SK-N-SH treated with all-trans-retinoic acid at 6 μM for 48 hours (cell line): ENCODE measurements around the gene PER2.

Experiments
- ATAC-seq: fragments of 200-7000 bp; cut with Tn5 transposase; 3 replicates; pipeline ENCODE4 v1.9.1; 2020; ENCODE audit warnings: mild to moderate bottlenecking, moderate library complexity
- ARNTL ChIP-seq: fragments of 450-650 bp; formaldehyde crosslinking; IDR thresholded peaks from 2 replicates; pipeline ENCODE4 v1.5.0; 2020; ENCODE audit warnings: low read depth, mild to moderate bottlenecking, moderate library complexity, borderline replicate concordance
- BACH2 ChIP-seq: fragments of 250-450 bp; sonication (Bioruptor Pico); IDR thresholded peaks from 2 replicates; pipeline ENCODE4 v1.9.0; 2021; ENCODE audit warnings: mild to moderate bottlenecking, borderline replicate concordance
- CREB5 ChIP-seq: fragments of 250-450 bp; sonication (Bioruptor Pico); IDR thresholded peaks from 2 replicates; pipeline ENCODE4 v1.5.1; 2020; ENCODE audit warnings: low read depth, mild to moderate bottlenecking, moderate library complexity
- ESRRG ChIP-seq: fragments of 250-450 bp; sonication (Bioruptor Pico); IDR thresholded peaks from 2 replicates; pipeline ENCODE4 v1.6.1; 2021; ENCODE audit warnings: mild to moderate bottlenecking
- GLIS3 ChIP-seq: fragments of 250-450 bp; sonication (Bioruptor Pico); IDR thresholded peaks from 2 replicates; pipeline ENCODE4 v1.5.0; 2020; ENCODE audit warnings: mild to moderate bottlenecking, moderate library complexity
- OSR1 ChIP-seq: fragments of 250-450 bp; sonication (Bioruptor Pico); IDR thresholded peaks from 2 replicates; pipeline ENCODE4 v1.8.0; 2022; ENCODE audit warnings: moderate library complexity, mild to moderate bottlenecking, inconsistent platforms
- POU6F1 ChIP-seq: fragments of 250-450 bp; sonication (Bioruptor Pico); IDR thresholded peaks from 2 replicates; pipeline ENCODE4 v1.8.0; 2021; ENCODE audit warnings: low read depth, mild to moderate bottlenecking, moderate library complexity, borderline replicate concordance
- PPARA ChIP-seq: fragments of 250-450 bp; sonication (Bioruptor Pico); IDR thresholded peaks from 2 replicates; pipeline ENCODE4 v1.5.0; 2020; ENCODE audit warnings: mild to moderate bottlenecking, borderline replicate concordance
- RARB ChIP-seq: fragments of 250-450 bp; sonication (Bioruptor Pico); IDR thresholded peaks from 2 replicates; pipeline ENCODE4 v1.8.0; 2021; ENCODE audit warnings: mild to moderate bottlenecking, moderate library complexity
- TCF4 ChIP-seq: fragments of 250-450 bp; sonication (Bioruptor Pico); IDR thresholded peaks from 2 replicates; pipeline ENCODE4 v1.8.0; 2021; ENCODE audit warnings: mild to moderate bottlenecking, moderate library complexity, borderline replicate concordance
- TOX ChIP-seq: fragments of 250-450 bp; sonication (Bioruptor Pico); IDR thresholded peaks from 2 replicates; pipeline ENCODE4 v1.8.0; 2021; ENCODE audit warnings: mild to moderate bottlenecking, moderate library complexity, borderline replicate concordance
- ZC3H10 ChIP-seq: fragments of 250-450 bp; sonication (Bioruptor Pico); IDR thresholded peaks from 2 replicates; pipeline ENCODE4 v1.5.1; 2021; ENCODE audit warnings: mild to moderate bottlenecking, moderate library complexity
- ZFP3 ChIP-seq: fragments of 250-450 bp; sonication (Bioruptor Pico); IDR thresholded peaks from 2 replicates; pipeline ENCODE4 v1.5.0; 2020; ENCODE audit warnings: mild to moderate bottlenecking, moderate library complexity
- ZFP30 ChIP-seq: fragments of 450-650 bp; formaldehyde crosslinking; IDR thresholded peaks from 2 replicates; pipeline ENCODE4 v1.5.0; 2022; ENCODE audit warnings: mild to moderate bottlenecking, moderate library complexity
- ZNF565 ChIP-seq: fragments of 450-650 bp; formaldehyde crosslinking; conservative IDR thresholded peaks from 2 replicates; pipeline ENCODE4 v1.5.0; 2020; ENCODE audit warnings: low read depth, mild to moderate bottlenecking, moderate library complexity
- ZNF70 ChIP-seq: fragments of 450-650 bp; formaldehyde crosslinking; IDR thresholded peaks from 2 replicates; pipeline ENCODE4 v1.5.0; 2020; ENCODE audit warnings: mild to moderate bottlenecking, moderate library complexity
- TF ChIP-seq, protein P1 (sequence below): fragments of 250-450 bp; sonication (Bioruptor Pico); IDR thresholded peaks from 2 replicates; pipeline ENCODE4 v1.5.1; 2021; ENCODE audit warnings: mild to moderate bottlenecking, moderate library complexity
- TF ChIP-seq, protein P2 (sequence below): fragments of 250-450 bp; sonication (Bioruptor Pico); IDR thresholded peaks from 2 replicates; pipeline ENCODE4 v1.5.0; 2020; ENCODE audit warnings: mild to moderate bottlenecking, moderate library complexity
- TF ChIP-seq, protein P3 (sequence below): fragments of 250-450 bp; sonication (Bioruptor Pico); IDR thresholded peaks from 2 replicates; pipeline ENCODE4 v1.8.0; 2020; ENCODE audit warnings: mild to moderate bottlenecking, moderate library complexity, borderline replicate concordance

Gene PER2

GRCh38 chr2:238282861-238283738 lies 5.3 kb downstream of the PER2 start:
- TF ChIP-seq ZNF70 (CRISPR knock-in tag): no peak
- TF ChIP-seq, protein P1, sequence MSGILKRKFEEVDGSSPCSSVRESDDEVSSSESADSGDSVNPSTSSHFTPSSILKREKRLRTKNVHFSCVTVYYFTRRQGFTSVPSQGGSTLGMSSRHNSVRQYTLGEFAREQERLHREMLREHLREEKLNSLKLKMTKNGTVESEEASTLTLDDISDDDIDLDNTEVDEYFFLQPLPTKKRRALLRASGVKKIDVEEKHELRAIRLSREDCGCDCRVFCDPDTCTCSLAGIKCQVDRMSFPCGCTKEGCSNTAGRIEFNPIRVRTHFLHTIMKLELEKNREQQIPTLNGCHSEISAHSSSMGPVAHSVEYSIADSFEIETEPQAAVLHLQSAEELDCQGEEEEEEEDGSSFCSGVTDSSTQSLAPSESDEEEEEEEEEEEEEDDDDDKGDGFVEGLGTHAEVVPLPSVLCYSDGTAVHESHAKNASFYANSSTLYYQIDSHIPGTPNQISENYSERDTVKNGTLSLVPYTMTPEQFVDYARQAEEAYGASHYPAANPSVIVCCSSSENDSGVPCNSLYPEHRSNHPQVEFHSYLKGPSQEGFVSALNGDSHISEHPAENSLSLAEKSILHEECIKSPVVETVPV (CRISPR knock-in tag): no peak
- no peak for ATAC-seq

DNA sequence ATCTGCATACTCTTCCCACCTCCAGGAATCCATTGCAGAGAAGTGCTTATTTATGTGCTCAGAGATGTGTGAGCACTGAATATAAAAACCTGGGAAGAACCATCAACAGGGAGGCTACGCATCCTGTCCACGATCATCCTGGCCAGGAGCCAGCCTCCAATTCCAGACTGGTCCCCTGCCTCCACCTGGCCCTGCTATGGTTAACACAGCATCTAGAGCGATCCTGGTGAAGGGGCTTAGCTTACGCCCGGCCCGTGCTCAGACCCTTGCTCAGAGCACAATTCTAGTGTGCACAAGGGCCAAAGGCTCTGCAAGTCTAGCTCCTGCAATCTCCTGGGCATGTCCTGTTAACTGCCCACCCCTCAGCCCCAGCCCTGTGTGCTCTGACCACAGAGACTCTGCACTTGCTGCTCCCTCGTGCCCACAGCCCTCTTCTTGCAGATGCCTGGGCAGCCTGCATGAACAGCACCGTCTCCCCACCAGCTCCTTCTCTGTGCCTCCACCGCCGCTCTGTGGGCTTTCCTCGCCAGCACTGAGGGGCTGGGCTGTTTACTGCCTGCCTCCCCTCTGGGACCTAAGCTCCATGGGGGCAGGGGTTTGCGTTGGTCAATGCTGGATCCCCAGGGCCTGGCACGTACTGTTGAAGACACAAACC lies 6.5 kb downstream of the PER2 start:
- no peak for TF ChIP-seq GLIS3 (CRISPR knock-in tag)
- TF ChIP-seq PPARA (CRISPR knock-in tag): no peak
- no peak for TF ChIP-seq RARB (CRISPR knock-in tag)
- TF ChIP-seq TCF4 (CRISPR knock-in tag): no peak
- TF ChIP-seq ZNF565 (CRISPR knock-in tag): no peak
- TF ChIP-seq CREB5: no peak
- TF ChIP-seq BACH2 (CRISPR knock-in tag): no peak
- no peak for TF ChIP-seq ESRRG (CRISPR knock-in tag)
- no peak for TF ChIP-seq ARNTL
- no peak for TF ChIP-seq ZFP3 (CRISPR knock-in tag)

DNA sequence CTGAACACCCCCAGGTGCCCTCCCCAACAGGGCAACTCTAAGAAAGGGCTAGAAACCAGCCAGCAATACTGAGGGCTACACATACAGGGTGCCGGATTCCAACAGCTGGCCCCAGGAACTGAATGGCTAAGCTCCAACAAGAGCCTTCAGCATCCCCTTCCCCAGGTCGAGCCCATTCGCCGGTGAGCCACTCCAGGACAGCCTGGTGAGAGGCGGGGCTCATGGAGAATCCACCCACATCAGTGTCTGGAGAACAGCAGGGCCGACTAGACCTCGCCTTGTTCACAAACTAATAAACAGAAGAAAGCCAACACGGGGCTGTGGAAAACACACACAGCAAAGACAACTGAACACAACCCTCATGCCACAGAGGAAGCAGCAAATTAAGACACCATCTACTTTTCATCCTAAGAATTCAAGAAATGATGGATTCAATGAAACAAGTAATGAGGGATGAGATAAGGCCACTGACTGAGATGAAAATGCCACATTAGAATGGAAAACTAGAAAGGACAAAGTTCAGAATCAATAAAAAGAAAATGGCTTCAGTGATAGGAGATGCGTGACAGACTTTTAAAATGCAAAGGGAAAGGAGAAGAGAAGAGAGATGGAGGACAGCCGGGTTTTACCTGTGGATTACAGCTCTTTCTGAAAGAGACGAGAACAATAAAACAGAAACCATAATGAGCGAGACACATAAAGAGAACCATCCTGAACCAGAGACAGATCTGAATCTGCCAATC lies 8.2 kb downstream of the PER2 start:
- ATAC-seq: no peak
- TF ChIP-seq CREB5 (no peak), RARB (CRISPR knock-in tag) (no peak), TOX (CRISPR knock-in tag) (no peak), BACH2 (CRISPR knock-in tag) (no peak), OSR1 (CRISPR knock-in tag) (no peak), GLIS3 (CRISPR knock-in tag) (no peak), ZC3H10 (CRISPR knock-in tag) (no peak), ARNTL (no peak), ZFP3 (CRISPR knock-in tag) (no peak), PPARA (CRISPR knock-in tag) (no peak), ESRRG (CRISPR knock-in tag) (no peak), POU6F1 (CRISPR knock-in tag) (no peak), ZFP30 (no peak), ZNF70 (CRISPR knock-in tag) (no peak)
- TF ChIP-seq, protein P2, sequence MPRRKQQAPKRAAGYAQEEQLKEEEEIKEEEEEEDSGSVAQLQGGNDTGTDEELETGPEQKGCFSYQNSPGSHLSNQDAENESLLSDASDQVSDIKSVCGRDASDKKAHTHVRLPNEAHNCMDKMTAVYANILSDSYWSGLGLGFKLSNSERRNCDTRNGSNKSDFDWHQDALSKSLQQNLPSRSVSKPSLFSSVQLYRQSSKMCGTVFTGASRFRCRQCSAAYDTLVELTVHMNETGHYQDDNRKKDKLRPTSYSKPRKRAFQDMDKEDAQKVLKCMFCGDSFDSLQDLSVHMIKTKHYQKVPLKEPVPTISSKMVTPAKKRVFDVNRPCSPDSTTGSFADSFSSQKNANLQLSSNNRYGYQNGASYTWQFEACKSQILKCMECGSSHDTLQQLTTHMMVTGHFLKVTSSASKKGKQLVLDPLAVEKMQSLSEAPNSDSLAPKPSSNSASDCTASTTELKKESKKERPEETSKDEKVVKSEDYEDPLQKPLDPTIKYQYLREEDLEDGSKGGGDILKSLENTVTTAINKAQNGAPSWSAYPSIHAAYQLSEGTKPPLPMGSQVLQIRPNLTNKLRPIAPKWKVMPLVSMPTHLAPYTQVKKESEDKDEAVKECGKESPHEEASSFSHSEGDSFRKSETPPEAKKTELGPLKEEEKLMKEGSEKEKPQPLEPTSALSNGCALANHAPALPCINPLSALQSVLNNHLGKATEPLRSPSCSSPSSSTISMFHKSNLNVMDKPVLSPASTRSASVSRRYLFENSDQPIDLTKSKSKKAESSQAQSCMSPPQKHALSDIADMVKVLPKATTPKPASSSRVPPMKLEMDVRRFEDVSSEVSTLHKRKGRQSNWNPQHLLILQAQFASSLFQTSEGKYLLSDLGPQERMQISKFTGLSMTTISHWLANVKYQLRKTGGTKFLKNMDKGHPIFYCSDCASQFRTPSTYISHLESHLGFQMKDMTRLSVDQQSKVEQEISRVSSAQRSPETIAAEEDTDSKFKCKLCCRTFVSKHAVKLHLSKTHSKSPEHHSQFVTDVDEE (CRISPR knock-in tag): no peak
- TF ChIP-seq, protein P1 (CRISPR knock-in tag): no peak
- TF ChIP-seq, protein P3, sequence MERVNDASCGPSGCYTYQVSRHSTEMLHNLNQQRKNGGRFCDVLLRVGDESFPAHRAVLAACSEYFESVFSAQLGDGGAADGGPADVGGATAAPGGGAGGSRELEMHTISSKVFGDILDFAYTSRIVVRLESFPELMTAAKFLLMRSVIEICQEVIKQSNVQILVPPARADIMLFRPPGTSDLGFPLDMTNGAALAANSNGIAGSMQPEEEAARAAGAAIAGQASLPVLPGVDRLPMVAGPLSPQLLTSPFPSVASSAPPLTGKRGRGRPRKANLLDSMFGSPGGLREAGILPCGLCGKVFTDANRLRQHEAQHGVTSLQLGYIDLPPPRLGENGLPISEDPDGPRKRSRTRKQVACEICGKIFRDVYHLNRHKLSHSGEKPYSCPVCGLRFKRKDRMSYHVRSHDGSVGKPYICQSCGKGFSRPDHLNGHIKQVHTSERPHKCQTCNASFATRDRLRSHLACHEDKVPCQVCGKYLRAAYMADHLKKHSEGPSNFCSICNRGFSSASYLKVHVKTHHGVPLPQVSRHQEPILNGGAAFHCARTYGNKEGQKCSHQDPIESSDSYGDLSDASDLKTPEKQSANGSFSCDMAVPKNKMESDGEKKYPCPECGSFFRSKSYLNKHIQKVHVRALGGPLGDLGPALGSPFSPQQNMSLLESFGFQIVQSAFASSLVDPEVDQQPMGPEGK (CRISPR knock-in tag): no peak

More for the DNA sequence above, 6.5 kb downstream of the PER2 start:
- ATAC-seq: no peak
